Spleen (tissue), 11 donors: ENCODE results near the gene PRSS56. TPM values are rescaled to one million over a fixed set of nuclear protein-coding genes. Genes with fewer than 3 reads are reported as not detected.

Experiments
- DNase-seq: peaks from one replicate; pipeline ENCODE4 v3.0.0-alpha.2; 2020
- H3K27ac ChIP-seq, 8 donors: fragments of 200-600 bp; sonication (generic) in 7 of 8; 1 replicate in 4 of 8; 2 replicates in 4 of 8; pipeline versions ENCODE4 v1.5.0 to v1.8.0; 2016 to 2021; ENCODE audit warnings: inconsistent platforms in 4 of 8, mild to moderate bottlenecking in 4 of 8, moderate library complexity in 1 of 8
- H3K27me3 ChIP-seq, 7 donors: fragments of 200-600 bp; sonication (generic) in 6 of 7; replicated peaks in 1 of 7; 1 replicate in 4 of 7; 2 replicates in 3 of 7; pipeline versions ENCODE4 v1.5.0 to v1.8.0; 2016 to 2021; ENCODE audit warnings: inconsistent platforms in 3 of 7, mild to moderate bottlenecking in 1 of 7
- H3K36me3 ChIP-seq, 6 donors: fragments of 200-600 bp; sonication (generic) in 5 of 6; 1 replicate in 4 of 6; 2 replicates in 2 of 6; pipeline versions ENCODE4 v1.5.0 to v1.8.0; 2016 to 2021; ENCODE audit warnings: inconsistent platforms in 2 of 6
- H3K4me1 ChIP-seq, 6 donors: fragments of 200-600 bp; sonication (generic) in 5 of 6; 1 replicate in 3 of 6; 2 replicates in 3 of 6; pipeline versions ENCODE4 v1.5.0 to v1.8.0; 2016 to 2021; ENCODE audit warnings: inconsistent platforms in 3 of 6
- H3K4me3 ChIP-seq, 8 donors: fragments of 200-600 bp; sonication (generic) in 7 of 8; 1 replicate in 4 of 8; 2 replicates in 4 of 8; pipeline versions ENCODE4 v1.5.0 to v1.8.0; 2016 to 2021; ENCODE audit warnings: inconsistent platforms in 4 of 8, mild to moderate bottlenecking in 4 of 8, moderate library complexity in 2 of 8
- H3K9me3 ChIP-seq, 8 donors: fragments of 200-600 bp; sonication (generic) in 7 of 8; 1 replicate in 4 of 8; 2 replicates in 4 of 8; pipeline versions ENCODE4 v1.5.0 to v1.8.0; 2016 to 2021; ENCODE audit warnings: inconsistent platforms in 4 of 8
- CTCF ChIP-seq, 11 experiments: fragments of 200-600 bp in 7 of 11; fragments of 450-650 bp in 4 of 11; sonication (generic) in 4 of 11; IDR thresholded peaks in 8 of 11; conservative IDR thresholded peaks in 3 of 11; 1 replicate in 7 of 11; 2 replicates in 4 of 11; pipeline versions ENCODE4 v1.4.0 to v1.8.0; 2016 to 2021; ENCODE audit warnings: antibody characterized with exemption in 11 of 11, inconsistent platforms in 4 of 11, mild to moderate bottlenecking in 1 of 11
- POLR2A ChIP-seq, 3 donors: fragments of 450-650 bp; IDR thresholded peaks; one replicate each; pipeline ENCODE4 v1.5.1; 2017; ENCODE audit warnings: antibody characterized with exemption in 3 of 3, mild to moderate bottlenecking in 1 of 3
- POLR2AphosphoS5 ChIP-seq, 3 donors: sonication (generic); formaldehyde crosslinking; IDR thresholded peaks; one replicate each; pipeline ENCODE4 v1.5.1; 2017; ENCODE audit warnings: antibody characterized with exemption in 3 of 3
- WGBS, 5 donors: extraction: QIAGEN DNeasy Blood & Tissue Kit in 3 of 5; methylation state at CpG; one replicate each; pipeline versions ENCODE4 v1.1.5 to v1.1.7; 2013 to 2018; 5-methylcytosine and 5-hydroxymethylcytosine counted together
- intact Hi-C: fragments of 100-400 bp; cut with DNase I; formaldehyde crosslinking; loops from one replicate; pipeline ENCODE4 v1.15.0; 2023; ENCODE audit warnings: low total_unique reads
- polyA plus RNA-seq, 3 donors: library from polyadenylated mRNA; stranded (reverse); fragments of 200-250 nt; gene quantifications; one replicate each; pipeline ENCODE4 v1.2.1, GENCODE V29; 2013
- total RNA-seq, 7 donors: library from RNA; depleted of rRNA in 3 of 7; stranded (reverse); fragments of >200 nt in 3 of 7; fragmentation: NEBNext Ultra II Directional in 4 of 7; extraction: Animal tissue kit (Norgen Biotek cat#: 25700) in 4 of 7; gene quantifications; one replicate each; pipeline versions ENCODE4 v1.1.0 to v1.2.1, GENCODE V29; 2016 to 2021
- donor health status: healthy with polysubstance abuse.
- donor health status: DM: no; HTN: no; CAD: no; lungs with moderate emphysema.
- donor health status: DM: no; HTN: no; CAD: no.
- donor health status: Bipolar disorder and iron deficiency.
- donor health status: healthy.
- donor health status: DM: no; HTN: no; CAD: no.
- donor health status: DM: yes; HTN: yes; CAD: no.

The PRSS56 gene
- total and polyA plus RNA-seq, 10 donors: 0.04 to 0.13 TPM; not detected in 8

GRCh38 chr2:232543928-232544631 is 23.9 kb downstream of the PRSS56 start:
- Histone ChIP-seq H3K27me3 (peaks cover 0 to 11% (median 0%) of the 10 kb centered on the region in 7 donors), H3K9me3 (peaks cover 0 to 4% (median 0%) of the 10 kb centered on the region in 8 donors), H3K4me1 (peaks cover under 1 to 59% (median 29%) of the 10 kb centered on the region in 6 donors), H3K36me3 (peaks cover 0 to 39% (median 0%) of the 10 kb centered on the region in 6 donors), H3K4me3 (no peak overlapping the region), H3K27ac (no peak overlapping the region)
- intact Hi-C loops: no loop called here
- 91 to 97% (median 94%) methylated on average over 10 to 19 of the region's 19 CpGs for WGBS, 5 donors
- TF ChIP-seq POLR2AphosphoS5 (IDR thresholded peaks at IDR 0.05): peak in 1 of 3 donors; percentile 28
- TF ChIP-seq POLR2A (IDR thresholded peaks at IDR 0.05): no peak
- TF ChIP-seq CTCF (IDR thresholded peaks at IDR 0.05 in 8 of 11, conservative IDR thresholded peaks at IDR 0.05 in 3 of 11): no peak
- DNase-seq: peak; percentile 76

GRCh38 chr2:232544674-232545073 is 24.5 kb downstream of the PRSS56 start:
- Histone ChIP-seq H3K36me3 (peaks cover 0 to 39% (median 0%) of the 10 kb centered on the region in 6 donors), H3K27me3 (peaks cover 0 to 5% (median 0%) of the 10 kb centered on the region in 7 donors), H3K4me1 (peaks cover 4 to 59% (median 35%) of the 10 kb centered on the region in 6 donors), H3K4me3 (no peak overlapping the region), H3K27ac (no peak overlapping the region), H3K9me3 (peaks cover 0 to 4% (median 0%) of the 10 kb centered on the region in 8 donors)
- intact Hi-C loops: no loop called here
- DNase-seq: no peak
- WGBS, 5 donors: 92 to 95% (median 93%) methylated on average over 6 of the region's 6 CpGs
- TF ChIP-seq POLR2AphosphoS5 (IDR thresholded peaks at IDR 0.05) (no peak), POLR2A (IDR thresholded peaks at IDR 0.05) (no peak), CTCF (IDR thresholded peaks at IDR 0.05 in 8 of 11, conservative IDR thresholded peaks at IDR 0.05 in 3 of 11) (no peak)

- H3K36me3 ChIP-seq: peaks cover 0 to 39% (median 0%) of the 10 kb centered on the region in 6 donors
- peaks cover 0 to 4% (median 0%) of the 10 kb centered on the region in 8 donors for H3K9me3 ChIP-seq
- H3K27me3 ChIP-seq: no peaks in the 10 kb centered on the region
- DNase-seq: peak; percentile 49
- H3K4me1 ChIP-seq: peaks cover 4 to 58% (median 36%) of the 10 kb centered on the region in 6 donors
- TF ChIP-seq POLR2A (IDR thresholded peaks at IDR 0.05): no peak
- intact Hi-C loops: no loop called here
- WGBS, 5 donors: 64 to 92% (median 86%) methylated on average over 5 to 17 of the region's 17 CpGs
- no peak overlapping the region for H3K27ac ChIP-seq
- H3K4me3 ChIP-seq: no peak overlapping the region
These were observed 25.6 kb downstream of the PRSS56 start for GRCh38 chr2:232545511-232546375.

- DNase-seq: no peak
- Histone ChIP-seq H3K4me1 (peaks cover 17 to 68% (median 54%) of the 10 kb centered on the region in 6 donors), H3K27me3 (no peaks in the 10 kb centered on the region), H3K36me3 (peaks cover 0 to 48% (median 4%) of the 10 kb centered on the region in 6 donors), H3K27ac (peak overlapping the region in 4 of 8 donors; percentile 34 to 69 (median 67)), H3K4me3 (no peak overlapping the region), H3K9me3 (peaks cover 0 to 4% (median 0%) of the 10 kb centered on the region in 8 donors)
- intact Hi-C loops: no loop called here
- no peak for TF ChIP-seq CTCF (IDR thresholded peaks at IDR 0.05 in 8 of 11, conservative IDR thresholded peaks at IDR 0.05 in 3 of 11)
- TF ChIP-seq POLR2AphosphoS5 (IDR thresholded peaks at IDR 0.05): no peak
- no peak for TF ChIP-seq POLR2A (IDR thresholded peaks at IDR 0.05)
- WGBS, 5 donors: 89 to 98% (median 95%) methylated on average over 6 of the region's 6 CpGs
These were observed 27.8 kb downstream of the PRSS56 start for GRCh38 chr2:232547991-232548390.
